Skin epidermis (tissue), 12 donors: ENCODE data around the gene CLNK.
"Not testable (repeated sequence)": the region's sequence is repeated elsewhere in the genome, so short reads cannot be mapped to it uniquely, and the experiment has no call there.

Experiments used
- H3K27ac ChIP-seq, 21 experiments: fragments of 200-600 bp; sonication (generic) in 11 of 21; one replicate each; pipeline ENCODE4 v1.5.0; 2020; ENCODE audit warnings: mild to moderate bottlenecking in 3 of 21, inconsistent platforms in 2 of 21, moderate library complexity in 2 of 21
- H3K4me3 ChIP-seq, 7 experiments: fragments of 200-600 bp; sonication (generic) in 2 of 7; one replicate each; pipeline ENCODE4 v1.5.0; 2020; ENCODE audit warnings: inconsistent platforms in 2 of 7, mild to moderate bottlenecking in 2 of 7, moderate library complexity in 1 of 7

The CLNK gene

DNA sequence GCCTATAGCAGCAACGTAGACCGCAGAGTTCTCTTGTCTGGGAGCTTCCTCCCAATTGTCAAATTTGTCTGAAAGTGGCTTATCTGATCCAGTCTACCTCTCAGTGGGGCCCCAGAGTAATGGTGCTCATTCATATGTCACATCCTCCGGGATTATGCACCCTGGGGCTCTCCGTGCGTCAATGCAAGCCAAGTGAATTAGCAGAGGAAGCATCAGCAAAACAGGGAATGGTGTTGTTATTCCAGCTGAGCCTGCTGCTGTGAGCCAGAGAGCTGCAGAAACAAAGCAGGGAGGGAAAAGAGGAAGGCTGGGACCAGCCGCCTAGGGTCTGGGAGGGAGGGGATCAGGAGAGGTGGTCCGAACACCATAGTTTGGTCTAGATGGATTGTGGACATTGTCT, 95.2 kb downstream of the CLNK start:
- no peak overlapping the region for H3K4me3 ChIP-seq
- no peak overlapping the region for H3K27ac ChIP-seq

DNA sequence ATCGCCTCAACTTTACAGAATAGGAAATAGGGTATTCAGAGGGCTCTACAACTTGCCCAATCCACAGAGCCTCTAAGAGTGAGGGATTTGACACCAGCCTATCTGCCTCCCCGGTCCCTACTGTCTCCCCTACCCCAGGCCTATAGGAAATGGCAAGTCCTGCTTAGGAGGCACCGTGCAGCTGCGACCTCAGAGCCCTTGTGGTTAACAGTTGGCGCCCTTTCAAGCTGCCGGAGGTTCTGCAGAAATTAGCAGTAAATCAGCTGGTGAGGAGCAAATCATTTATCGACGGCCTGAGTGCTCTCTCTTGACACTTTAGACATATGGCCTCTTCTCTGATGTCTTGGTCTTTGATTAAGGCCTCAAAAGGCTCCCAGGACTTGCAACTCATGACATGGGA, 96.9 kb downstream of the CLNK start:
- no peak overlapping the region for H3K27ac ChIP-seq
- H3K4me3 ChIP-seq: no peak overlapping the region

- Histone ChIP-seq H3K4me3 (no peak overlapping the region), H3K27ac (no peak overlapping the region)
Measured at GRCh38 chr4:10587296-10587695, 97.3 kb downstream of the CLNK start.

GRCh38 chr4:10584042-10584441, 100.5 kb downstream of the CLNK start:
- H3K27ac ChIP-seq: peak overlapping the region in 1 of 21 experiments; percentile 15

GRCh38 chr4:10582951-10583350, 101.6 kb downstream of the CLNK start:
- Histone ChIP-seq H3K4me3 (no peak overlapping the region), H3K27ac (no peak overlapping the region)

More at GRCh38 chr4:10584042-10584441, 100.5 kb downstream of the CLNK start:
- H3K4me3 ChIP-seq: no peak overlapping the region

- no peak overlapping the region for H3K4me3 ChIP-seq
- no peak overlapping the region for H3K27ac ChIP-seq
Measured at GRCh38 chr4:10582059-10582686, 102.4 kb downstream of the CLNK start.

GRCh38 chr4:10581022-10581421, 103.5 kb downstream of the CLNK start:
- Histone ChIP-seq H3K4me3 (no peak overlapping the region), H3K27ac (no peak overlapping the region)

GRCh38 chr4:10579648-10580047, 104.9 kb downstream of the CLNK start:
- Histone ChIP-seq H3K4me3 (no peak overlapping the region), H3K27ac (no peak overlapping the region)

DNA sequence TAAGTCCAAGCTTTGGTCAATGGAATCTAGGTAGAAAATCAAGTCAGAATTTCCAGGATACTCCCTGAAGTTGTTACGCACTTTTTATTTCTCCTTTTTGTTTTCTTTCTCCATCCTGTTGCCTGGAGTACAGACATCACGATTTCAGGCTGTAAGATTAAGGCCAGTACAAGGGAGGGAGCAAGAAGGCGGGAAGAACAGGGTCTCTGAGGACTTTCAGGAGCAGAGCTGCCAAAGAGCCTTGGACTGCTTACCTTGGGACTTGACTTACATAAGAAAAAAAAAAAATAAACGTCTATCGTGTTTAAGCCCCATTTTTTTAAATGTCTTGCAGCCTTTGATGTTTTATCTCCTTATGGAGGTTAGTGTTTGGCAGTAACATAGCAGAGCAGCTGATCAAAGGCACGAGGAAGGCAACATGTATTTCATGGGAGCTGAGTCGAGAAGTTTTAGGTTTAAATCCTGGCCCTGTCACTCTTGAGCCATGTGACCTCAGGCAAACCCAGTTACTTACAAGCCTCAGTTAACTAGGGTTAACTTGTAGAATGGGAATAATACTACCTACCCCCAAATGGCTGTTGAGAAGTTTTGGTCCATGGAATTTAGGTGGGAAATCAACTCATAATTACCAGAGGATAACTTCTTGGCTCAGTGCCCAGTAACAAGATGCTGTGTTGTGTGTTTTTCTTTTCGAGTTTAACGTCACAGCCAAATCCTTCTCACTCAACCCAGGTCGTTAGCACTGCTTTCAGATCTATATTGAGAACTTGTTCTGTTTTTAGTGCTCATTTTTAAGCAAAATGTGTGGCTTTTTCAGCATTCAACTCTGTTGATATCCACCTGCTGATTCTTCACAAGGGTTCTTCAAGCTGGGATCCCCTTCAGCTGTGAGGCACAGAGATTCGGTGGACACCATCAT, 106.8 kb downstream of the CLNK start:
- H3K4me3 ChIP-seq: no peak overlapping the region
- H3K27ac ChIP-seq: no peak overlapping the region

GRCh38 chr4:10577018-10577417, 107.5 kb downstream of the CLNK start:
- Histone ChIP-seq H3K4me3 (no peak overlapping the region), H3K27ac (no peak overlapping the region)

DNA sequence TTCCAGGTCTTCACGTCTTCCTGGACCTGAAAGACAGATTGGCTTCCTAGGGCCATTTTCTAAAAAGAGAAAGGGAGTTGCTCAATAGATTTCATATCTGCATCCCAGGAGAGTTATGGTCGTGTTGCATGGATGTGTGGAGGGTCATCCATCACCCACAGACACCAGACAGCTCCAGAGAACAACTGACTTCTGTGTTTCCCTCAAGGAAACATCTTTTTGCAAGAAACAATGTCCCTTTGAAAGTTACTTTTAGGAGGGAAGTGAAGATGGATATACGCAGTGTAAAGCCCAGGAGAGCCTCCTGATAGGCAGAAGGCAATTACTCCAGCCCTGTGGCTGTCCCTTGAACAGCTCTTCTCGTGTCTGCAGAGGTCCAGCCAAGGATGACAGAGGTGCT, 108.3 kb downstream of the CLNK start:
- Histone ChIP-seq H3K4me3 (no peak overlapping the region), H3K27ac (no peak overlapping the region)

GRCh38 chr4:10575414-10575813, 109.2 kb downstream of the CLNK start:
- no peak overlapping the region for H3K4me3 ChIP-seq

GRCh38 chr4:10574553-10574952, 110.0 kb downstream of the CLNK start:
- H3K4me3 ChIP-seq, H3K27ac ChIP-seq: not testable (repeated sequence)

More at GRCh38 chr4:10575414-10575813, 109.2 kb downstream of the CLNK start:
- no peak overlapping the region for H3K27ac ChIP-seq

GRCh38 chr4:10571909-10572308, 112.7 kb downstream of the CLNK start:
- H3K4me3 ChIP-seq: no peak overlapping the region
- H3K27ac ChIP-seq: no peak overlapping the region

DNA sequence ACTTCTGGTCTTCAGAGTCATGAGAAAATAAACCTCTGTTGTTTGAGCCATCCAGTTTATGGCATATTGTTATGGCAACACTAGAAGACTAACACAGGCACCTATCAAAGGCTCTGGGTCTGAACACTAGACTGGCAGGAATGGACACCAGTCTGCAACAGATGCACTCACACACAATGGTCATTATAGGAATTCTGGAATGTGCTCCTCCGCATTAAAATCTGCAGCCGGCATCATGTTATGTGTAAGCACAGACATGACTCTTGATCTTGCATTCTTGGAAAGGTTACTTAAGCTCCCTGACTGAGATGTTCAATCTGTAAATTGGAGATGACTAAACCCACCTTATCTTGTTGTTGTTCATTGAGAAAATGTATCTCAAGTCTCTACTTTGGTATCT, 115.1 kb downstream of the CLNK start:
- H3K4me3 ChIP-seq: no peak overlapping the region

GRCh38 chr4:10567766-10568165, 116.8 kb downstream of the CLNK start:
- Histone ChIP-seq H3K4me3 (no peak overlapping the region), H3K27ac (no peak overlapping the region)

More for the DNA sequence above, 115.1 kb downstream of the CLNK start:
- no peak overlapping the region for H3K27ac ChIP-seq

DNA sequence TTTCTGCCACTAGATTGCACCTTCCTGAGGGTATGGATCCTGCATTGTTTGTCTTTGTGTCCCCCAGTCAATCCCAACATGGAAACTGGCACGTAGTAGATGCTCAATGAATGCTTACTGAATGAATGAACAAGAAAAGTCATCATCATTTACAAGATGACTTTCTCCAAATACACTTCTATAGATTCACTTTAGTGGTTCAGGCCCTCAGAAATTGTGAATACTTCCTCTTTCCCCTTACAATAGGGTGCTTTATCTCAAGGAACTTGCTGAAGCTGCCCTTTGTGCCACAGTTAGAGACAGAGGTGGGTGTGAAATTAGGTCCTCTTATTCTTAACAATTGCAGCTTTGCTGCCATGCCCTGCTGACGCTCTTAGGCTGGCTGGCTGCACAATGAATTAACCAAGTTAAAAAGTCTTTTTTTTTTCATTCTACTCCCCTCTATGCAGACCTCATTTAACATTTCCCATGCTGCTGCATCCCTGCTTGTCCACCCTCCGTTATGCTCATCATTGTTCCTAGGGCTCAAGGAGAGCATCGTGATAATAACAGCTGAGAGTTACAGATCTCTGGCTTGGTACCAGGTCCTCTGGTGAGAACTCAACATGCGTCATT, 119.3 kb downstream of the CLNK start:
- Histone ChIP-seq H3K27ac (no peak overlapping the region), H3K4me3 (no peak overlapping the region)

DNA sequence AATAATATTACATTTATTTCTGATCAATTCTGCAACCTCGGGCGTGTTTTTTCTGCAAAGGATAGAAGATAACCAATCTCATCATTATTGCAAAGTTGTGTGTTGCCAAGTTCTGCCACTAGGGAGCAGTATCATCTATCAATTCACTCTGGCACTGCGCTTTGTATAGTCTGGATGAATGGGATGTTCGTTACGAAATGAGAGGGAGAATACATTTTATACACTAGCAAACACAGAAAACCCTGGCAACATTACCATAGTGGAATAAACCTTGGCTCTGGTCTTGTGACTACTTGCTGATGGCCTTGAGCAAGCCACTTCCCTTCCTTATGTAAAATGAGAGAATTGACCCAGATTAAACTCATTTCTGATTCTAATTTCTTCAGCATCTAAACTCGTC, 129.9 kb downstream of the CLNK start:
- no peak overlapping the region for H3K27ac ChIP-seq

DNA sequence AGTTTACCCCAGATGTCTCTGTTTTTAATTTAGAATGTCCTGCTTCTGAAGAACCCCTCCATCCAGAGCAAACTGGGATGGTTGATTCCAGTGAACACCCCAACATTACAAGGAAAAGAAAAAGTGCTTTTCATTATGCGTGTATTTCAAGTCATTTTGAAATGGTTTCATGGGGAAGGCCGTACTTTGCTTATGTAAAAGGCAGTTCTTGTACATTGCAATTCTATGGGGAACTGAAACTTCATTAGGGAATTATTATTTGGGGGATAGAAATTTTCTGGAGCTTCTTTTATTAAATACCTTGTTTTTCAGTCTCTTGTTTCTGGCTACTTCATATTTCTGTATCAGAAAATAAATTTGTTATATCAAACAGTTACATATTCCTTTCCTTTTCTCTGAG, 130.4 kb downstream of the CLNK start:
- Histone ChIP-seq H3K27ac (no peak overlapping the region), H3K4me3 (no peak overlapping the region)

More for the DNA sequence above, 129.9 kb downstream of the CLNK start:
- no peak overlapping the region for H3K4me3 ChIP-seq

DNA sequence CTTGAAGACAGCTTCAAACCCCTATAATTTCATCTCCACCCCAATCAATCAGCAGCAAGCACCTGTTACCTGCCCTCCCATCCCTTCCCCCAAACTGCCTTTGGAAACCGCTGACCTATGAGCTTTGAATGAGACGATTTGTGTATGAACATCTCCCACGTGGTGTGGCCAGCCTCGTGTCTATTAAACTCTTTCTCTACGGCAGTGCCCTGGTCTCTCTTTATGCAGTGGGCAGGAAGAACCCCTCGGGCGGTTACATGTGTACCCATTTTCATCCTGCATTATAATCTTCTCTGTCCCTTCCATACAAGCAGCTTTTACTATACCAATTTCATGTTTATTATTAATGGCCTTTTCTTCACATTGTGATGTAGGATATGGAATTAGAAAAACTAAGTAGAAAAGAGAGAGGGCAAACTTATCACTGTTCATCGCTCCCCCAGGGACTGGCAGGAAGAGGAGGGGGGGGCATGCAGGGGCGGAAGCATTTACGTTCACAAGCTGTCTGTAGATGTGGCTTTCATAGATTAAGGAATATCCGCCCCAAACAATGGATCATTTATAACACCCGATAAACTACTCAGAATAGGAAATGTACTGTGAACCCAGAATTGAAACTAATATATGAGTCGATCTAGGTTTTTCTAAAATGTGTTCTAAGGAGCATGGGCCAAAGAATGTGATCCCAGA, 131.8 kb downstream of the CLNK start:
- H3K4me3 ChIP-seq: no peak overlapping the region
- H3K27ac ChIP-seq: no peak overlapping the region
